K562 (cell line): Measurements from ENCODE around the gene COL6A1. TPM values are rescaled to one million over a fixed set of nuclear protein-coding genes. Genes with fewer than 3 reads are reported as not detected.

Experiments used
- ATAC-seq: fragments of 200-7000 bp; cut with Tn5 transposase; 3 replicates; pipeline ENCODE4 v1.9.1; 2020; ENCODE audit warnings: moderate library complexity
- BruUV-seq: library from RNA; stranded (reverse); fragments of 400-500 nt; replicated peaks from 2 replicates; lab custom pipeline; 2021; lab: Mats Ljungman, UMichigan
- CTCF ChIA-PET: fragments of 300-600 bp; formaldehyde crosslinking; extraction: SDS; loops from one replicate; lab custom pipeline; 2021; ENCODE audit warnings: low intra/inter-chr PET ratio; lab: Yijun Ruan, JAX
- POLR2A ChIA-PET: fragments of 300-600, 350-650 bp; sonication (Branson Sonifier 250); formaldehyde crosslinking; extraction: SDS; loops from one replicate; lab custom pipeline; 2021; ENCODE audit warnings: antibody characterized with exemption, inconsistent platforms; lab: Yijun Ruan, JAX
- DNase-seq, 4 experiments: peaks; one replicate each; pipeline versions ENCODE4 v3.0.0 to v3.0.0-alpha.2; 2011 to 2018; ENCODE audit warnings: low spot score in 3 of 4, mixed read lengths in 3 of 4; ENCODE audit errors: extremely low read depth in 1 of 4
- FAIRE-seq: peaks from 2 replicates; lab custom pipeline; 2011; peaks lifted over from hg19 to GRCh38; lab: Jason Lieb, UNC
- H2AFZ ChIP-seq: 2 replicates; pipeline ENCODE4 v1.6.0; 2011; ENCODE audit warnings: low read depth, low read length, control low read depth, inconsistent platforms
- H3K27ac ChIP-seq: fragments of 200-600 bp; 3 replicates; pipeline ENCODE4 v1.8.0; 2011; ENCODE audit warnings: low read depth, mild to moderate bottlenecking, control low read depth, inconsistent platforms, low read length, moderate library complexity, mixed read lengths; ENCODE audit errors: extremely low read depth
- H3K27me3 ChIP-seq, 2 experiments: fragments of 300-600 bp in 1 of 2; 2 replicates in 1 of 2; 3 replicates in 1 of 2; pipeline versions ENCODE4 v1.6.0 to v1.8.0; 2011; ENCODE audit warnings: inconsistent platforms in 2 of 2, low read length in 2 of 2, mild to moderate bottlenecking in 1 of 2, mixed read lengths in 1 of 2, moderate library complexity in 1 of 2; ENCODE audit not compliant: control insufficient read depth in 2 of 2, insufficient read depth in 2 of 2
- H3K36me3 ChIP-seq: fragments of 300-600 bp; 3 replicates; pipeline ENCODE4 v1.8.0; 2011; ENCODE audit warnings: mild to moderate bottlenecking, low read length, inconsistent platforms; ENCODE audit not compliant: control insufficient read depth, insufficient read depth
- H3K4me1 ChIP-seq, 2 experiments: fragments of 200-600 bp in 1 of 2; replicated peaks in 1 of 2; 2 replicates in 1 of 2; 3 replicates in 1 of 2; pipeline versions ENCODE4 v1.5.1 to v1.8.0; 2011; ENCODE audit warnings: inconsistent platforms in 2 of 2, low read length in 2 of 2, mild to moderate bottlenecking in 1 of 2, mixed read lengths in 1 of 2, moderate library complexity in 1 of 2; ENCODE audit not compliant: control insufficient read depth in 2 of 2, insufficient read depth in 2 of 2
- H3K4me2 ChIP-seq: 2 replicates; pipeline ENCODE4 v1.6.1; 2011; ENCODE audit warnings: low read length, control low read depth, inconsistent platforms, mixed read lengths; ENCODE audit not compliant: insufficient read depth
- H3K4me3 ChIP-seq: fragments of 200-600 bp; sonication (generic), shearing (Covaris generic); 2 replicates; pipeline ENCODE4 v1.5.1; 2016; ENCODE audit warnings: control low read depth, inconsistent platforms
- H3K79me2 ChIP-seq: fragments of 200-600 bp; 3 replicates; pipeline ENCODE4 v1.8.0; 2011; ENCODE audit warnings: low read length, inconsistent platforms; ENCODE audit not compliant: control insufficient read depth, insufficient read depth
- H3K9ac ChIP-seq, 2 experiments: 2 replicates each; pipeline versions ENCODE4 v1.6.0 to v1.6.1; 2011; ENCODE audit warnings: low read depth in 2 of 2, low read length in 2 of 2, control low read depth in 1 of 2, inconsistent platforms in 1 of 2, mild to moderate bottlenecking in 1 of 2, mixed read lengths in 1 of 2; ENCODE audit not compliant: insufficient read depth in 1 of 2
- H3K9me1 ChIP-seq: one replicate; pipeline ENCODE4 v1.6.0; 2011; ENCODE audit warnings: inconsistent platforms, mild to moderate bottlenecking, low read length, moderate library complexity; ENCODE audit not compliant: control insufficient read depth, insufficient read depth
- H3K9me3 ChIP-seq: replicated peaks from 2 replicates; pipeline ENCODE4 v1.5.1; 2011; ENCODE audit warnings: low read depth, low read length, inconsistent platforms; ENCODE audit not compliant: control insufficient read depth, insufficient read depth
- H4K20me1 ChIP-seq: replicated peaks from 2 replicates; pipeline ENCODE4 v1.6.1; 2011; ENCODE audit warnings: low read length, inconsistent platforms, mixed read lengths; ENCODE audit not compliant: control insufficient read depth, insufficient read depth
- MAZ ChIP-seq, 2 experiments: fragments of 450-650 bp in 1 of 2; sonication (generic) in 1 of 2; formaldehyde crosslinking; IDR thresholded peaks in 1 of 2; conservative IDR thresholded peaks in 1 of 2; 2 replicates each; pipeline versions ENCODE4 v1.4.0 to v1.5.0; 2020; ENCODE audit warnings: mild to moderate bottlenecking in 1 of 2, missing genetic modification reagents in 1 of 2
- RHOXF2B ChIP-seq: fragments of 250-450 bp; sonication (Bioruptor Pico); conservative IDR thresholded peaks from 2 replicates; pipeline ENCODE4 v1.5.1; 2021
- TCF7 ChIP-seq: sonication (generic); IDR thresholded peaks from 2 replicates; pipeline ENCODE4 v1.6.1; 2016; ENCODE audit warnings: antibody characterized with exemption, borderline replicate concordance
- WGBS: fragments of 100-300 bp; shearing (Covaris generic); methylation state at CpG from one replicate; pipeline ENCODE4 v1.1.6; 2016; ENCODE audit warnings: low coverage, mixed read lengths; ENCODE audit not compliant: insufficient coverage; ENCODE audit errors: missing lambda C conversion rate; 5-methylcytosine and 5-hydroxymethylcytosine counted together
- in situ Hi-C: fragments of 300-500 bp; cut with MboI; formaldehyde crosslinking; loops from 4 replicates; pipeline ENCODE4 v1.15.0; 2018; ENCODE audit warnings: inconsistent platforms, mixed read lengths
- intact Hi-C: fragments of 100-400 bp; cut with micrococcal nuclease; formaldehyde crosslinking; loops from 2 replicates; pipeline ENCODE4 v1.14.2; 2022
- polyA plus RNA-seq, 8 experiments: library from polyadenylated mRNA; depleted of rRNA in 4 of 8; stranded (reverse) in 5 of 8; unstranded in 3 of 8; fragments of >200 nt; fragmentation: Nextera tagmentation in 2 of 8; fragmentation: Illumina TruSeq in 1 of 8; extraction: Ambion mirVana in 2 of 8; extraction: Trizol in 1 of 8; gene quantifications; 2 replicates each; pipeline versions ENCODE4 v1.2.1 to v1.2.3, GENCODE V29; 2011 to 2014; ENCODE audit warnings: inconsistent platforms in 1 of 8, missing spikeins in 1 of 8
- total RNA-seq, 7 experiments: library from RNA; depleted of rRNA in 6 of 7; stranded (reverse); fragments of >200 nt in 6 of 7; fragmentation: Illumina TruSeq in 2 of 7; extraction: Trizol in 2 of 7; gene quantifications; 2 replicates each; pipeline versions ENCODE4 v1.2.1 to v1.2.3, GENCODE V29; 2011 to 2021; ENCODE audit warnings: low replicate concordance in 1 of 7
- TF ChIP-seq, protein P1 (sequence below): IDR thresholded peaks from 2 replicates; pipeline ENCODE4 v1.6.1; 2011; ENCODE audit not compliant: insufficient read length; ENCODE audit errors: extremely low read depth
- TF ChIP-seq, protein P2 (sequence below): fragments of 450-650 bp; IDR thresholded peaks from 2 replicates; pipeline ENCODE4 v1.6.1; 2016; ENCODE audit warnings: low read depth, mild to moderate bottlenecking, moderate library complexity

COL6A1 gene
- total and polyA plus RNA-seq, 9 of the 15 experiments (the other 6 are each of a cell fraction or from before 2014, with no cell fraction given): 0.07 to 1.3 (median 0.14) TPM; not detected in 3

DNA sequence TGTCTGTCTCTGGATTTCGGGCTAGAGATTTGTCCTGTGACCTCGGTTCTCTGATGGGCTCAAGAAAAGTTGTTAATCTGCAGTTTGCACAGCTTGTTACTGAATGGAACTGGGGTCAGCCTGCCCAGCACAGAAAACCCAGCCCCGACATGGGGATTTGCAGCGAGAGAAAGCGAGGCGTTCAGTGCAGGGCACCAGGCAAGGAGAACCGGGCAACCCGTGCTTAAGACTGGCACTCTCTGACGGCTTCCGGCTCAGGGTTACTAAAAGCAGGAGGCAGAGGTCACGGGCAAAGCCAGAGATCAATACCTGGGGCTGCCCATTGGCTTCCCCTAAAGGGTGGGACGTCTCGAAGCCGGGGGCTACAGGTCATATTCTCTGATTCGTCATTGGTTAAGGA lies 29.9 kb upstream of the COL6A1 start:
- H3K9ac ChIP-seq: peak overlapping the region in 1 of 2 experiments; percentile 48; a peak in 1 of 4 replicates
- H2AFZ ChIP-seq: no peak overlapping the region
- H3K4me1 ChIP-seq: peaks cover 8 to 21% of the 10 kb centered on the region in 2 experiments; a peak in 4 of 5 replicates
- peaks cover 48 to 62% of the 10 kb centered on the region in 2 experiments for H3K27me3 ChIP-seq
- no peak for FAIRE-seq
- intact Hi-C loops: no loop called here
- in situ Hi-C loops: no loop called here
- no peak for ATAC-seq
- no TSS peak for BruUV-seq
- POLR2A ChIA-PET: no interaction called here
- no peak overlapping the region for H3K4me3 ChIP-seq
- TF ChIP-seq RHOXF2B (no peak), TCF7 (no peak), MAZ (CRISPR knock-in tag; conservative IDR thresholded peaks at IDR 0.05 in 1 of 2, IDR thresholded peaks at IDR 0.05 in 1 of 2) (no peak)
- TF ChIP-seq, protein P1, sequence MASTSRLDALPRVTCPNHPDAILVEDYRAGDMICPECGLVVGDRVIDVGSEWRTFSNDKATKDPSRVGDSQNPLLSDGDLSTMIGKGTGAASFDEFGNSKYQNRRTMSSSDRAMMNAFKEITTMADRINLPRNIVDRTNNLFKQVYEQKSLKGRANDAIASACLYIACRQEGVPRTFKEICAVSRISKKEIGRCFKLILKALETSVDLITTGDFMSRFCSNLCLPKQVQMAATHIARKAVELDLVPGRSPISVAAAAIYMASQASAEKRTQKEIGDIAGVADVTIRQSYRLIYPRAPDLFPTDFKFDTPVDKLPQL: no peak
- TF ChIP-seq, protein P2, sequence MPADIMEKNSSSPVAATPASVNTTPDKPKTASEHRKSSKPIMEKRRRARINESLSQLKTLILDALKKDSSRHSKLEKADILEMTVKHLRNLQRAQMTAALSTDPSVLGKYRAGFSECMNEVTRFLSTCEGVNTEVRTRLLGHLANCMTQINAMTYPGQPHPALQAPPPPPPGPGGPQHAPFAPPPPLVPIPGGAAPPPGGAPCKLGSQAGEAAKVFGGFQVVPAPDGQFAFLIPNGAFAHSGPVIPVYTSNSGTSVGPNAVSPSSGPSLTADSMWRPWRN: no peak
- H3K36me3 ChIP-seq: no peaks in the 10 kb centered on the region
- WGBS: 2% methylated on average over 15 of the region's 15 CpGs
- no peak overlapping the region for H3K27ac ChIP-seq
- H3K9me3 ChIP-seq: no peaks in the 10 kb centered on the region; the same call in 1 of the 2 replicates
- no peaks in the 10 kb centered on the region for H3K9me1 ChIP-seq
- H3K79me2 ChIP-seq: no peaks in the 10 kb centered on the region
- CTCF ChIA-PET: no interaction called here
- H4K20me1 ChIP-seq: peaks cover 5% of the 10 kb centered on the region; the same call in 1 of the 2 replicates
- no peak overlapping the region for H3K4me2 ChIP-seq
- DNase-seq: no peak
